ENCODE data around the gene KCNQ1OT1. TPM values are rescaled to one million over a fixed set of nuclear protein-coding genes. Genes with fewer than 3 reads are reported as not detected.

KCNQ1OT1 gene
- total RNA-seq, 4 donors from 2014 or later: 2.5 to 4.5 (median 3.1) TPM

DNA sequence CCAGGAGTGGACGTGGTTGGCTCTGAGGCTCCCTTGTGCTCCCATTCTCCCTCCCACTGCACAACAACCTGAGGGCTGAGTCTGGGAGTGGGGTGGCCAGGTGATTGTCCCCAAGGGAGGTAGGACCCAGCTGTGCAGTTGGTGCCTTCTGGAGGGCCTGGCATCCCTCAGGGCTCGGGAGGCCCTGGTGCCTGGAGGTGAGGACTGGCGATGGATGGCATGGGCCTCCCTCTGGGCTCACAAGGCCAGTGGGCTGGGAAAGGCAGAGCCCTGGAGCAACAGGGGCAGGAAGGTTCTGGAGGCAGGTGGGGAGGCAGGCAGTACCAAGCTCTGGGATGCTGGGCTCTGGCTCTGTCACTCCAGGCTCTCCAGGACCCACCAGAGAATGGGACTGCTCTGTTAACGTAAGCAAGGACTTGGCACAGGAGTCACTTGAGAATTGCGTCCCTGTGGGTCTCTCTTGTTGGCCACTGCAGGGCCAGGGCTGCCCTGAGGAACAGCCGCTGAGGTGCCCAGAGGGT lies 114.2 kb downstream of the KCNQ1OT1 start:
- Histone ChIP-seq H3K4me3 (no peak overlapping the region), H3K27me3 (no peaks in the 10 kb centered on the region), H3K9me3 (no peaks in the 10 kb centered on the region), H3K4me1 (no peaks in the 10 kb centered on the region), H3K36me3 (no peaks in the 10 kb centered on the region), H3K27ac (no peak overlapping the region)
- DNase-seq (ENCODE audit: low spot score in 2 of 2): no peak
- TF ChIP-seq POLR2A (IDR thresholded peaks at IDR 0.05) (no peak), EP300 (IDR thresholded peaks at IDR 0.05) (no peak), POLR2AphosphoS5 (IDR thresholded peaks at IDR 0.05) (no peak)
- TF ChIP-seq, protein P1, sequence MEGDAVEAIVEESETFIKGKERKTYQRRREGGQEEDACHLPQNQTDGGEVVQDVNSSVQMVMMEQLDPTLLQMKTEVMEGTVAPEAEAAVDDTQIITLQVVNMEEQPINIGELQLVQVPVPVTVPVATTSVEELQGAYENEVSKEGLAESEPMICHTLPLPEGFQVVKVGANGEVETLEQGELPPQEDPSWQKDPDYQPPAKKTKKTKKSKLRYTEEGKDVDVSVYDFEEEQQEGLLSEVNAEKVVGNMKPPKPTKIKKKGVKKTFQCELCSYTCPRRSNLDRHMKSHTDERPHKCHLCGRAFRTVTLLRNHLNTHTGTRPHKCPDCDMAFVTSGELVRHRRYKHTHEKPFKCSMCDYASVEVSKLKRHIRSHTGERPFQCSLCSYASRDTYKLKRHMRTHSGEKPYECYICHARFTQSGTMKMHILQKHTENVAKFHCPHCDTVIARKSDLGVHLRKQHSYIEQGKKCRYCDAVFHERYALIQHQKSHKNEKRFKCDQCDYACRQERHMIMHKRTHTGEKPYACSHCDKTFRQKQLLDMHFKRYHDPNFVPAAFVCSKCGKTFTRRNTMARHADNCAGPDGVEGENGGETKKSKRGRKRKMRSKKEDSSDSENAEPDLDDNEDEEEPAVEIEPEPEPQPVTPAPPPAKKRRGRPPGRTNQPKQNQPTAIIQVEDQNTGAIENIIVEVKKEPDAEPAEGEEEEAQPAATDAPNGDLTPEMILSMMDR (IDR thresholded peaks at IDR 0.05): no peak
- WGBS: 67% methylated on average over 1 of the region's 6 CpGs

DNA sequence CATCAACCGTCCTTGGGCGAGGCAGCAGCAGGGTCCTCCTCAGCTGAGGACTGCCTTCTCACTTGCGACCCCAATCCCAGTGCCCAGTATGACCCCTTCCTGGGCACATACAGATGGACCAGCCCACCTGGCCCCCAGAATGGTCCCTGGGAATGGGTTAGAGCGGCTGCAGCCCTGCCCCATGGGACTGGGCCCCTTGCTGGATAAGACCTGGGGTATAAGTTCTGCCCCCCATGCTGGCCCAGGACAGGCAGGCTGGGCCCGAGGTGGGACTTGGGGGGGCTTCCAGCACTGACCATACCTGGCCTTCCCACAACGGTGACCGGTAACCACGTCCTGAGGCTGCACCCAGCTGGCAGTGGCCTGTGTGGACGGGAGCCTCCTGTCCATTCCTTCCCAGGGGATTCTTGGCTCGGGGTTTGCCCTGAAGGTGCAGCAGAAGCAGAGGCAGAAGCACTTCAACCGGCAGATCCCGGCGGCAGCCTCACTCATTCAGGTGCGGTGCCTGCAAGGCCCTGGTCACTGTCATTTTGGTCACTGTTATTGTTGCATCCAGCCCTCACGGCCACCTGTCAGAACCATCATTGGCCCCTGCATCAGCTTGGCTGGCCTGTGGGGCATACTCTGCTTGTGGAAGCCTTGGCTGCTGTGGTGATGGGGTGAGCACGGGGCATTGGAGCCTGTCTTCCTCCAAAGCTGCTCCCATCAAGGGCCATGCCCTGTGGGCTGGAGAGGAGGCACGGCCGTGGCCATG lies 114.8 kb downstream of the KCNQ1OT1 start:
- H3K4me3 ChIP-seq: no peak overlapping the region
- no peaks in the 10 kb centered on the region for H3K36me3 ChIP-seq
- no peak overlapping the region for H3K27ac ChIP-seq
- H3K4me1 ChIP-seq: no peaks in the 10 kb centered on the region
- TF ChIP-seq, protein P1 (IDR thresholded peaks at IDR 0.05): no peak
- WGBS: 91% methylated on average over 8 of the region's 18 CpGs
- H3K27me3 ChIP-seq: no peaks in the 10 kb centered on the region
- peak in 1 of 2 donors; percentile 45 for DNase-seq (ENCODE audit: low spot score in 2 of 2)
- H3K9me3 ChIP-seq: no peaks in the 10 kb centered on the region

DNA sequence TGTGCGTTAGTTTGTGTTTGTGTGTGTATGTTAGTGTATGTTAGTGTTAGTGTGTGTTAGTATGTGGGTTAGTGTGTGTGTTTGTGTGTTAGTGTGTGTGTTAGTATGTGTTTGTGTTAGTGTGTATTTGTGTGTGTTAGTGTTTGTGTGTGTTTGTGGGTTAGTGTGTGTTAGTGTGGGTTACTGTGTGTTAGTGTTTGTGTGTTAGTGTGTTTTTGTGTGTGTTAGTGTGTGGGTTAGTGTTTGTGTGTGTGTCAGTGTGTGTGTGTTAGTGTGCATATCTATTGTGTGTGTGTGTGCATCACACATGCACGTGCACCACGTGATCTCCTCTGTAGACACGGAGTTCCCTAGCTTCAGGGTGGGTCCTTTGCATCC lies 115.4 kb downstream of the KCNQ1OT1 start:
- TF ChIP-seq POLR2A (IDR thresholded peaks at IDR 0.05) (no peak), POLR2AphosphoS5 (IDR thresholded peaks at IDR 0.05) (no peak), EP300 (IDR thresholded peaks at IDR 0.05) (no peak)
- TF ChIP-seq, protein P1 (IDR thresholded peaks at IDR 0.05): no peak
- WGBS: 68% methylated on average over 4 of the region's 4 CpGs

DNA sequence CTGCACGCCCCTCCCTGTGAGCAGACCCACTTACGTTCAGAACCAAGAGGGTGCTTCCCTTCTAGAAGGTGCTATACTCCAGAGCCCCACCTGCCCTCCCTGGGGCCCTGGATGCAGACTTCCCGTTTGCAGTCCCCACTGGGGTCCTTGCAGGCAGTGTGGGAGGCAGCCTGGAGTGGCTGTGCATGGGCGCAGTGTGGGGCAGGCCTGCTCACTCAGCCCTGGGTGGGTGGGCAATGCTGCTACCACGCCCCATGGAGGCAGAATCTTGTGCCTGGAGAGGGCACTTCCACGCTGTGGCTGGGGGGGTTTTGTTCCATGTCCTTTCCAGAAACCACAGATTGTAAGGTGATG lies 116.2 kb downstream of the KCNQ1OT1 start:
- no peak overlapping the region for H3K27ac ChIP-seq
- no peaks in the 10 kb centered on the region for H3K4me1 ChIP-seq
- DNase-seq (ENCODE audit: low spot score in 2 of 2): no peak
- 91% methylated on average over 5 of the region's 6 CpGs for WGBS
- H3K36me3 ChIP-seq: no peaks in the 10 kb centered on the region
- H3K9me3 ChIP-seq: no peaks in the 10 kb centered on the region
- TF ChIP-seq POLR2AphosphoS5 (IDR thresholded peaks at IDR 0.05) (no peak), EP300 (IDR thresholded peaks at IDR 0.05) (no peak), POLR2A (IDR thresholded peaks at IDR 0.05) (no peak)
- TF ChIP-seq, protein P1 (IDR thresholded peaks at IDR 0.05): no peak
- no peaks in the 10 kb centered on the region for H3K27me3 ChIP-seq
- no peak overlapping the region for H3K4me3 ChIP-seq

More for the DNA sequence above, 115.4 kb downstream of the KCNQ1OT1 start:
- DNase-seq (ENCODE audit: low spot score in 2 of 2): no peak
- no peaks in the 10 kb centered on the region for H3K27me3 ChIP-seq
- H3K36me3 ChIP-seq: no peaks in the 10 kb centered on the region
- H3K4me1 ChIP-seq: no peaks in the 10 kb centered on the region
- no peaks in the 10 kb centered on the region for H3K9me3 ChIP-seq
- H3K27ac ChIP-seq: no peak overlapping the region
- H3K4me3 ChIP-seq: no peak overlapping the region

DNA sequence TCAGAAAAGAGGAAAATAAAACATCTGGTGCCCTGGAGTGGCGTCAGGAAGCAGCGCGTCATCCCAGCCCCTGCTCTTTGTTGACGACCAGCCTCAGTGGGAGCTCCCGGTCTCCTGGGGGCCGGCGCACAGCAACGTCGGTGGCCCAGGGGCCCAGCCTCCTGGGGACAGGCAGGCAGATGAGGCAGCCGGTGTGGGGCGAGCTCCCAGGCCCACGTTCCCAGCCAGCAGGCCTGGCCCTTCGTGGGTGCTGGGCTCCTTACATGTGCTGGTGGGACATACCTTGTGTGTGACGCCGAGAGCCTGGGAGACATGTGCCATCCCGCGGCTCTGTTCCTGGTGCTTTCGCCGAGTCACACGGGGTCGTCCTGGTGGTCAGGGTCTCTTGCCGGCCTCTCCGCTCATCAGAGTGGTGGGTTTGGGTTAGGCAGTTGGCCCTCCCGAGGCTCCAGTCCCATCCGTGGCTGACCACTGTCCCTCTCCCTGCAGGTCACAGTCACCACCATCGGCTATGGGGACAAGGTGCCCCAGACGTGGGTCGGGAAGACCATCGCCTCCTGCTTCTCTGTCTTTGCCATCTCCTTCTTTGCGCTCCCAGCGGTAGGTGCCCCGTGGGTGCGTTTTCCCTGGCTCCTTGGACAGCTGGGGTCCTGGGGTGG lies 116.7 kb downstream of the KCNQ1OT1 start:
- Histone ChIP-seq H3K4me1 (no peaks in the 10 kb centered on the region), H3K9me3 (no peaks in the 10 kb centered on the region), H3K4me3 (no peak overlapping the region), H3K27me3 (no peaks in the 10 kb centered on the region), H3K36me3 (no peaks in the 10 kb centered on the region), H3K27ac (no peak overlapping the region)
- no peak for TF ChIP-seq POLR2A (IDR thresholded peaks at IDR 0.05)
- DNase-seq (ENCODE audit: low spot score in 2 of 2): peak; percentile 62 to 74
- 73% methylated on average over 3 of the region's 33 CpGs for WGBS
